ENCODE results near the gene IPO8. TPM values are rescaled to one million over a fixed set of nuclear protein-coding genes. Genes with fewer than 3 reads are reported as not detected.
A peak's percentile ranks its signal among the peaks of the same experiment; 100 is the strongest.

Gene IPO8
- total and polyA plus RNA-seq, 2 donors (not counting 3 experiments of a cell fraction or from before 2014, with no cell fraction given), result 7.2 to 52.5 TPM

DNA sequence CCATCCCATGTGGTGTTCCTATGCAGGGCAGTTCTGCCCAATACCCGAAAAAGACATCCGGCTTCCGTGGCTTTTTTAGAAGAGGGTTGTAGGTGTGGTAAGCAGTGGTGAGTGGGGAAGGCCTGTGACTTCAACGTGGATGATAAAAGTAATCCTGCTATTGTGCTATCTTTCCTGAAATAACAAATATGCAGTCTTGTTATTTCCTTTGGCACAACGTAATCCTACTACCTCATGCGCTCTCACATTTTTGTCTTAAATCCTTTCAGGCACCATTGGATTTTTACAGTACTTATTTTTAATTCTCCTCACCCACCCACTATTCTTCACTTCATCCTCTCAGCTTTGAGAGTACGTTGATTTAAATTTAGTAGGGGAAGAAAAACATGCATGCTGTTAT, 96.8 kb downstream of the IPO8 start:
- FAIRE-seq (peak; percentile 58), DNase-seq (ENCODE audit: low read depth, low spot score) (peak; percentile 73)
- H3K4me1 ChIP-seq (ENCODE audit: control insufficient read depth, extremely low read depth, insufficient read depth, low read length), result peaks cover 8% of the 10 kb centered on the region
- H3K36me3 ChIP-seq (ENCODE audit: control insufficient read depth in 2 of 2, extremely low read depth in 1 of 2, insufficient read depth in 2 of 2, low read length in 2 of 2), result no peaks in the 10 kb centered on the region
- no peaks in the 10 kb centered on the region for H4K20me1 ChIP-seq (replicated peaks; ENCODE audit: control insufficient read depth, extremely low read depth, insufficient read depth, low read length)
- CTCF ChIA-PET, result interaction anchor here (1.4 kb wide), 1 partner anchor 12 kb away, joined by 4 read pairs; no protein-coding TSS in a partner anchor
- no peaks in the 10 kb centered on the region for H3K9me1 ChIP-seq (replicated peaks; ENCODE audit: control insufficient read depth, extremely low read depth, insufficient read depth, low read length)
- no peak overlapping the region for H2AFZ ChIP-seq (ENCODE audit: low read depth, low read length)
- H3K9ac ChIP-seq (replicated peaks; ENCODE audit: extremely low read depth, insufficient read depth, low read length), result no peak overlapping the region
- BruUV-seq (replicated peaks), result no TSS peak
- intact Hi-C loops (cut with micrococcal nuclease) (no loop called here), dilution Hi-C loops (cut with MboI; ENCODE audit: extremely low pct_ligation_motif_present, low sequenced_read_pairs) (no loop called here)
- no peak overlapping the region for H3K4me2 ChIP-seq (ENCODE audit: insufficient read depth, low read length)
- POLR2A ChIA-PET, result no interaction called here
- peak overlapping the region; percentile 35 for H3K27ac ChIP-seq (ENCODE audit: insufficient read depth, low read depth, low read length)
- TF ChIP-seq MYC (IDR thresholded peaks at IDR 0.05; ENCODE audit: low read depth, low read length) (no peak), JUN (IDR thresholded peaks at IDR 0.05; ENCODE audit: borderline replicate concordance, insufficient read depth, insufficient read length, low read depth) (peak; percentile 50)
- no peak overlapping the region for H3K4me3 ChIP-seq (replicated peaks in 1 of 3; ENCODE audit: insufficient read depth in 1 of 3, low read depth in 1 of 3, low read length in 3 of 3)
- H3K79me2 ChIP-seq (ENCODE audit: control insufficient read depth, insufficient read depth, low read length), result no peaks in the 10 kb centered on the region
- H3K9me3 ChIP-seq (replicated peaks; ENCODE audit: control insufficient read depth, insufficient read depth, low read length), result no peaks in the 10 kb centered on the region
- H3K27me3 ChIP-seq (ENCODE audit: control insufficient read depth in 2 of 2, insufficient read depth in 2 of 2, low read length in 2 of 2), result no peaks in the 10 kb centered on the region

DNA sequence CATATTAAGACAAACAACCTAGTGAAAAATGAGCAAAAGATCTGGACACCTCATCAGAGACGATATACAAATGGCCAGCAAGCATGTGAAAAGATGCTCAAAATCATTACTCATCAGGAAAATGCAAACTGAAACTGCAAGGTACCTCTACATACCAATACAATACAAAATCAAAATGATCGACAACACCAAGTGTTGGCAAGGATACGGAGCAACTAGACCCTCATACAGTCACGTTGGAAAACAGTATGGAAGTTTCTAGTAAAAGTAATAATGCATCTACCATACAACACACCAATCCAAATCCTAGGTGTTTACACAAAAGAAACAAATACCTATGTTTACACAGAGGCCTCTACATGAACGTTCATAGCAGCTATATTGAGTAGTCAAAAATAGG, 99.9 kb downstream of the IPO8 start:
- ChIA-PET POLR2A (no interaction called here), CTCF (no interaction called here)
- Histone ChIP-seq H3K79me2 (ENCODE audit: control insufficient read depth, insufficient read depth, low read length) (no peaks in the 10 kb centered on the region), H2AFZ (ENCODE audit: low read depth, low read length) (no peak overlapping the region), H3K4me2 (ENCODE audit: insufficient read depth, low read length) (no peak overlapping the region), H3K9me1 (replicated peaks; ENCODE audit: control insufficient read depth, extremely low read depth, insufficient read depth, low read length) (no peaks in the 10 kb centered on the region), H3K9me3 (replicated peaks; ENCODE audit: control insufficient read depth, insufficient read depth, low read length) (no peaks in the 10 kb centered on the region), H3K27ac (ENCODE audit: insufficient read depth, low read depth, low read length) (no peak overlapping the region), H3K27me3 (ENCODE audit: control insufficient read depth in 2 of 2, insufficient read depth in 2 of 2, low read length in 2 of 2) (no peaks in the 10 kb centered on the region), H3K36me3 (ENCODE audit: control insufficient read depth in 2 of 2, extremely low read depth in 1 of 2, insufficient read depth in 2 of 2, low read length in 2 of 2) (no peaks in the 10 kb centered on the region), H3K4me1 (ENCODE audit: control insufficient read depth, extremely low read depth, insufficient read depth, low read length) (peaks cover 8% of the 10 kb centered on the region), H3K9ac (replicated peaks; ENCODE audit: extremely low read depth, insufficient read depth, low read length) (no peak overlapping the region), H4K20me1 (replicated peaks; ENCODE audit: control insufficient read depth, extremely low read depth, insufficient read depth, low read length) (no peaks in the 10 kb centered on the region), H3K4me3 (replicated peaks in 1 of 3; ENCODE audit: insufficient read depth in 1 of 3, low read depth in 1 of 3, low read length in 3 of 3) (no peak overlapping the region)
- intact Hi-C loops (cut with micrococcal nuclease) (no loop called here), dilution Hi-C loops (cut with MboI; ENCODE audit: extremely low pct_ligation_motif_present, low sequenced_read_pairs) (no loop called here)
- TF ChIP-seq POLR2AphosphoS5 (IDR thresholded peaks at IDR 0.05; ENCODE audit: insufficient read depth, low read depth, low read length) (no peak), JUN (IDR thresholded peaks at IDR 0.05; ENCODE audit: borderline replicate concordance, insufficient read depth, insufficient read length, low read depth) (no peak), MYC (IDR thresholded peaks at IDR 0.05; ENCODE audit: low read depth, low read length) (no peak), GATA2 (IDR thresholded peaks at IDR 0.05; ENCODE audit: insufficient read depth, insufficient read length, low read depth, low read length) (no peak), POLR2A (IDR thresholded peaks at IDR 0.05; ENCODE audit: low read depth, low read length) (no peak), EZH2 (IDR thresholded peaks at IDR 0.05; ENCODE audit: borderline replicate concordance, low read depth, low read length, severe bottlenecking) (no peak), FOS (IDR thresholded peaks at IDR 0.05; ENCODE audit: borderline replicate concordance, insufficient read depth, low read length) (no peak)
- TF ChIP-seq, protein P1, sequence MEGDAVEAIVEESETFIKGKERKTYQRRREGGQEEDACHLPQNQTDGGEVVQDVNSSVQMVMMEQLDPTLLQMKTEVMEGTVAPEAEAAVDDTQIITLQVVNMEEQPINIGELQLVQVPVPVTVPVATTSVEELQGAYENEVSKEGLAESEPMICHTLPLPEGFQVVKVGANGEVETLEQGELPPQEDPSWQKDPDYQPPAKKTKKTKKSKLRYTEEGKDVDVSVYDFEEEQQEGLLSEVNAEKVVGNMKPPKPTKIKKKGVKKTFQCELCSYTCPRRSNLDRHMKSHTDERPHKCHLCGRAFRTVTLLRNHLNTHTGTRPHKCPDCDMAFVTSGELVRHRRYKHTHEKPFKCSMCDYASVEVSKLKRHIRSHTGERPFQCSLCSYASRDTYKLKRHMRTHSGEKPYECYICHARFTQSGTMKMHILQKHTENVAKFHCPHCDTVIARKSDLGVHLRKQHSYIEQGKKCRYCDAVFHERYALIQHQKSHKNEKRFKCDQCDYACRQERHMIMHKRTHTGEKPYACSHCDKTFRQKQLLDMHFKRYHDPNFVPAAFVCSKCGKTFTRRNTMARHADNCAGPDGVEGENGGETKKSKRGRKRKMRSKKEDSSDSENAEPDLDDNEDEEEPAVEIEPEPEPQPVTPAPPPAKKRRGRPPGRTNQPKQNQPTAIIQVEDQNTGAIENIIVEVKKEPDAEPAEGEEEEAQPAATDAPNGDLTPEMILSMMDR (IDR thresholded peaks at IDR 0.05; ENCODE audit: extremely low read depth in 1 of 2, insufficient read depth in 1 of 2, low read depth in 1 of 2, low read length in 2 of 2), result no peak
- TF ChIP-seq, protein P2, sequence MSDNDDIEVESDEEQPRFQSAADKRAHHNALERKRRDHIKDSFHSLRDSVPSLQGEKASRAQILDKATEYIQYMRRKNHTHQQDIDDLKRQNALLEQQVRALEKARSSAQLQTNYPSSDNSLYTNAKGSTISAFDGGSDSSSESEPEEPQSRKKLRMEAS (IDR thresholded peaks at IDR 0.05; ENCODE audit: insufficient read depth, insufficient read length), result no peak
- BruUV-seq (replicated peaks), result no TSS peak
- FAIRE-seq (no peak), DNase-seq (ENCODE audit: low read depth, low spot score) (no peak)
